Measurements from ENCODE around the gene EFR3B.

DNA sequence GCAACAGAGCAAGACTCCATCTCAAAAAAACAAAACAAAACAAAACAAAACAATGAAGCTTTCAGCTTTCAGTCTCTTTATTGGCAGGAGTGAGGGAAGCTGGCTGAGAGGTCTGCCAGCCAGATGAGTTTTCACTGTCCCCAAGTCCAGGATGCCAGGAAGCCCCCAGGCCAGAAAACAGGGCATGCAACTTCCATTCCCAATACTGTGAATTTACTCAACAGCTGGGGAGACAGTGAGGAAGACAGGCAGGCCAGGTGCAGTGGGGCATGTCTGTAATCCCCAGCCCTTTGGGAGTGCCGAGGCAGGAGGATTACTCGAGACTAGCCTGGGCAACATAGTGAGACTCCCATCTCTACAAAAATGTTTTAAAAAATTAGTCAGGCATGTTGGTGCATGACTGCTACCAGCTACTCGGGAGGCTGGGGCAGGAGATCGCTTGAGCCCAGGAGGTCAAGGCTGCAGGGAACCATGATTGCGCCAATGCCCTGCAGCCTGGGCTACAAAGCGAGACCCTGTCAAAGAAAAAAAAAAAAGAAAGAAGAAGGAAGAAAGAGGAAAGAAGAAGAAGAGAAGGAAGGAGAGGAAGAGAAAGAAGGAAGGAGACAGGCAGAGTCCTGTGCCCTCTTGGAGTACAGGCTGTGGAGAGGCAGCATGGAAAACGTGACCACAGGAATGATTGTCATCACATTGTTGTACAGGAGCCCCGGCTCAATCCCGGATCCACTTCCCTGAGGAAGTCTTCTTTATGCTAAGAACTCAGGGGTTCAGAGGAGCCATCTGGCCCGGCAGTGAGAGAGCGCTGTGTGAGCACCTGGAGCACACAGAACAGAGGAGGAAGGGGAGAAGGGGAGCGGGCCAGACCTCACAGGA, 155.7 kb downstream of the EFR3B start:
- TF ChIP-seq POLR2A (IDR thresholded peaks at IDR 0.05; ENCODE audit: low read depth, low read length) (no peak), TAF1 (IDR thresholded peaks at IDR 0.05; ENCODE audit: low read depth, low read length) (no peak), POLR2AphosphoS5 (IDR thresholded peaks at IDR 0.05; ENCODE audit: low read depth, low read length) (no peak), PAX5 (IDR thresholded peaks at IDR 0.05; ENCODE audit: insufficient read depth, low read length, severe bottlenecking) (no peak), SPI1 (IDR thresholded peaks at IDR 0.05; ENCODE audit: low read depth, low read length) (no peak), POU2F2 (IDR thresholded peaks at IDR 0.05; ENCODE audit: low read depth, low read length) (no peak)

Data from GM12891 (cell line).